HG03460 (cell line): ENCODE measurements around the gene B3GAT1.
A peak's percentile ranks its signal among the peaks of the same experiment; 100 is the strongest.

Experiments used
- ATAC-seq: cut with Tn5 transposase; IDR thresholded peaks from one replicate; pipeline ENCODE4 v1.9.1; 2021; ENCODE audit not compliant: unreplicated experiment

B3GAT1 gene

GRCh38 chr11:134340354-134340964 lies 71.6 kb downstream of the B3GAT1 start:
- ATAC-seq: no peak

GRCh38 chr11:134339756-134340155 lies 72.3 kb downstream of the B3GAT1 start:
- no peak for ATAC-seq

DNA sequence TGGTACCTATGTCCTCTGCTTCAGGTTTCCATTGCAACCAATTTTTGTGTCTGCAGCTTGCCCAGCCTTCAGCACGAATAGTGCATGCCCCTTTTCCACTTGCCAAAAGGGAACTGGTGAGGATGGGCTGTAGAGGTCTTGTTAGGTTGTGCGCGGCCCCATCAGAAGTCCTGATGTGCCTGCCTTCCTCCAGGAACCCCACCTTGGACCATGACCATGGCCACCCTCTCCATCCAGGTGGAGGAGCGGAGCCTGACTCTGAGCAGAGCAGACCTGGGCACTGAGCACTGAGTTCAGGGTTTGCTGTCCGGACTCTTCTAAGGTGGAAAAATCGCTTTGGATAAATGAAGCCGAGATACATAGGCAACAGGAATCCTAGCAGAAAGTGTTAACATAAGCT lies 73.4 kb downstream of the B3GAT1 start:
- no peak for ATAC-seq

- no peak for ATAC-seq
These were observed 74.0 kb downstream of the B3GAT1 start for GRCh38 chr11:134338068-134338467.

GRCh38 chr11:134337051-134337450 lies 75.0 kb downstream of the B3GAT1 start:
- no peak for ATAC-seq

DNA sequence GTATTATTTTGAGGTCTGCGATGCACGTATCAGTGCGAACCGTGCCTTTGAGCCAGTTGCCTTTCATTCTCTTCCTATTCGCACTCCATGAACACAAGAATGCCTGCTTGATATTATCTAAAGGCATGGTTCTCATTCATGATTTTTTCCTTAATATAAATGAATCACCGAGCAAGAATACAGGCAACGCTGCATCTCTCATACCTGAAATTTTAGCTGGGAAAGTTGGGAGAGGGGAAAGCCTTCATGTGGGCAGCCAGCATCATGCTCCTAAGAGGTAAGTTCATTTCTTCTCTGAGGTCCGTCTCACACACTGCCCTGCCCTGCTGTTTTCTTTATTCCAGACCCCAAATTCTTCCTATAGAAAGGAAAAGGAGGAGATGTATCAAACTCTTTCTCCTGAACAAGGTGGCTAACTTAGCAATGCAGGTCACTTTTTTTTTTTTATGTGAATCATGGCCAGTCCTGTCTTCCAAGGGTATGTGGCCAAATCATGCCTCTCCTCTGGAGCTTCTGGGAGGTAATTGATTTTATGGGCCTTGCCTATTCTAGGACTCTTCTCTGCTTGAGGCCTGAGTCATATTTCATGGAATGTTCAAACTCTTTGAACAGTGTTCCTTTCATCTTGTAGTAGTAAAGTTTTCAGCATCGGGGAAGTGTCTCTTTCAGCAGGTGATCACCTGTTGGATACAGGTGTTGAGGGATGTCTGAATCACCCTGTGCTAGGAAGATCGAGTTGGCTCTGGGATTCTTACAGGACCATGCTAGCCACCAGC lies 77.1 kb downstream of the B3GAT1 start:
- ATAC-seq: no peak

DNA sequence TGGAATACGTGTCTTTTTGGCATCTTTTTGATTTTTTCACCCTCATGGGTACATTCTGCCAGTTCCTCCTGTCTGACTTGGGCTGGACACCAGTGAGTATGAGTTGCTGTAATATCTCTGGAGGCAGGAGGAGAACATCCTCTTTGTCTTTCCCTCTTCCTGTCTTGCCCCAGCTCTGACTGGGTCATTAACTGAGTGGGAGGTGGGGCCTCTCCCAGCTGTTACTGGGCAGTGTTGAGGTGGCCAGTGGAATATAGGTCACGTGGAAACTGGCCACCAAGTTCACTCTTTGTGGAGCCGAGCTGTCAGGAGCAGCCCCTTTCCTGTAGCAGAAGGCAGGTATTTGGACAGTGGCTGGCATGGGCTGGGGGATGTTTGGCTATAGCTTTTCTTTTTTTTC lies 78.1 kb downstream of the B3GAT1 start:
- ATAC-seq: no peak

- ATAC-seq: no peak
These were observed 78.7 kb downstream of the B3GAT1 start for GRCh38 chr11:134333312-134333711.

DNA sequence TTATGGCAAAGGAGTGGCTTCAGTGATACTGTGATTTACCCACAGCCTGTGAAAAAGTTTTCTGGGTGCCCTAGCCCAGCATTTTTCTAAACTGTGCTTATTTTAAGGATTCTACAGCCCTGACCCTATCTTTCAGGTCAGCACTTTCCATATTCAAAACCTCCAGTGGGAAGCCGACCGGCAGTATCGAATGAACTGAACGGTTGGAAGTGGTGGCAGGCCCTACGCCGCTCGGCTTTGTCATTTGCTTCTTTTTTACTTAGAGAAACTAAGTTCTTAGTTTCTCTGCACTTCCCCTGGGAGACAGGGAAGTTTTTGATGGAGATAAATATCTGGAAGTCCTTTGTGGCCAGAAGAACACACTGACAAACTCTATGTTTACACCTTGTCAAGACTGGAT lies 79.3 kb downstream of the B3GAT1 start:
- no peak for ATAC-seq

GRCh38 chr11:134332189-134332631 lies 79.8 kb downstream of the B3GAT1 start:
- ATAC-seq: peak; percentile 23

- ATAC-seq: peak; percentile 71
These were observed 80.5 kb downstream of the B3GAT1 start, which contains the start of gene GLB1L2 for GRCh38 chr11:134331354-134332188. Gene GLB1L2, plus strand, starts transcription at chr11:134331988. Its CDS starts 74 bp downstream, at chr11:134332062.

DNA sequence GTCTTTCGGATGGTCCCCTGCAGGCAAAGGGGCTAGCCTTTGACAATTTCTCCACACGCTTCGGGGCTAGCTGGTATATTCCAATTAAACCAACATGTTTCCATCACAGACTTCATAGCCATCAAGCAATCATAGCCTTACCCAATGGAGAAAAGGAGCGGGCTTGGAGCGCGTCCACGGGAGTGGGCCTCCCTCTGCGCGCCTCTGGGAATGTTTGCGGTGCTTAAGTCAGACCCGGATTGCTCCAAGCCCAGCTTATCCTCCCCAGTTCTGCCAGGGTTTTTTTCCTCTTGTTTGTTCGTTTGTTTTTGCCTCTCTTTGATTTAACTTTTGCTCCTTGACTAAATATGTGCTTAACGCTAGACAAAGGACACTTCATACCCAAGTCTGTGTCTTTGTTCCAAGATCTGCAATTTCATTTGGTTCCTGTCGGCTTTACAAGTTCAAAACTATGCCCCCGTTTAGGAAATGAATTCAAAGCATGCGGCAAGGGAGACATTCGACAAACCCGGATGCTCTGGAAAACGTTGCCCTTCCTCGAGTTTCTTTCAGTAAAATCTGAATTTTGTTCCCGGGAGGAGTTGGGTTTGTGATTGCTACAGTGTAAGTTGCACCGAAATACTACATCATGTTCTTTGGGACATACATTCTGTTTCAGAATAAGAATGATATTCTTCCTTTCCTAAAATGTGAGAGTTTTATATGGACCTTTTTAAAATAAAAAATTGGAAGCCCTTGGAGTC lies 81.3 kb downstream of the B3GAT1 start:
- no peak for ATAC-seq
